Measurements from ENCODE around the gene DLEC1. TPM values are rescaled to one million over a fixed set of nuclear protein-coding genes. Genes with fewer than 3 reads are reported as not detected.

DLEC1 gene
- total and polyA plus RNA-seq, 2 donors (not counting 1 experiment from before 2014, with no cell fraction given) = under 0.01 to 0.02 TPM

- no peaks in the 10 kb centered on the region for H3K4me1 ChIP-seq (ENCODE audit: control insufficient read depth, extremely low read depth, insufficient read depth, low read length)
- H3K36me3 ChIP-seq (ENCODE audit: control insufficient read depth, insufficient read depth, low read length) = no peaks in the 10 kb centered on the region
- no peak overlapping the region for H3K4me3 ChIP-seq (replicated peaks in 1 of 4; ENCODE audit: control extremely low read depth in 1 of 4, insufficient read depth in 1 of 4, low read depth in 3 of 4, low read length in 4 of 4)
- no peaks in the 10 kb centered on the region for H3K79me2 ChIP-seq (ENCODE audit: control insufficient read depth, insufficient read depth, low read length)
- no peak overlapping the region for H3K27ac ChIP-seq (ENCODE audit: insufficient read depth, low read length)
- H3K9ac ChIP-seq (ENCODE audit: insufficient read depth, low read length) = no peak overlapping the region
- DNase-seq (ENCODE audit: low read depth in 2 of 2) = peak in 1 of 2 donors; percentile 2
- TF ChIP-seq CTCF (conservative IDR thresholded peaks at IDR 0.05 in 1 of 2, IDR thresholded peaks at IDR 0.05 in 1 of 2; ENCODE audit: low read depth in 1 of 2, low read length in 2 of 2) = no peak
- TF ChIP-seq EZH2 (IDR thresholded peaks at IDR 0.05; ENCODE audit: low read length, missing control alignments) = no peak
- H3K27me3 ChIP-seq (ENCODE audit: control insufficient read depth, insufficient read depth, low read length) = no peaks in the 10 kb centered on the region
- no peak overlapping the region for H2AFZ ChIP-seq (ENCODE audit: low read length)
- H3K4me2 ChIP-seq (ENCODE audit: extremely low read depth, insufficient read depth, low read length) = no peak overlapping the region
- H3K9me3 ChIP-seq (ENCODE audit: control insufficient read depth, insufficient read depth, low read depth, low read length) = peaks cover 3% of the 10 kb centered on the region
- no peaks in the 10 kb centered on the region for H4K20me1 ChIP-seq (ENCODE audit: control insufficient read depth, extremely low read depth, insufficient read depth, low read length)
Observed at GRCh38 chr3:38083871-38084333, 44.9 kb downstream of the DLEC1 start.

- no peak overlapping the region for H2AFZ ChIP-seq (ENCODE audit: low read length)
- H3K9ac ChIP-seq (ENCODE audit: insufficient read depth, low read length) = no peak overlapping the region
- no peak overlapping the region for H3K27ac ChIP-seq (ENCODE audit: insufficient read depth, low read length)
- no peaks in the 10 kb centered on the region for H3K79me2 ChIP-seq (ENCODE audit: control insufficient read depth, insufficient read depth, low read length)
- no peak for TF ChIP-seq CTCF (conservative IDR thresholded peaks at IDR 0.05 in 1 of 2, IDR thresholded peaks at IDR 0.05 in 1 of 2; ENCODE audit: low read depth in 1 of 2, low read length in 2 of 2)
- TF ChIP-seq EZH2 (IDR thresholded peaks at IDR 0.05; ENCODE audit: low read length, missing control alignments) = no peak
- no peak overlapping the region for H3K4me3 ChIP-seq (replicated peaks in 1 of 4; ENCODE audit: control extremely low read depth in 1 of 4, insufficient read depth in 1 of 4, low read depth in 3 of 4, low read length in 4 of 4)
- no peaks in the 10 kb centered on the region for H3K27me3 ChIP-seq (ENCODE audit: control insufficient read depth, insufficient read depth, low read length)
- no peaks in the 10 kb centered on the region for H3K36me3 ChIP-seq (ENCODE audit: control insufficient read depth, insufficient read depth, low read length)
- peaks cover 3% of the 10 kb centered on the region for H3K9me3 ChIP-seq (ENCODE audit: control insufficient read depth, insufficient read depth, low read depth, low read length)
- peak; percentile 23 to 41 for DNase-seq (ENCODE audit: low read depth in 2 of 2)
- H3K4me2 ChIP-seq (ENCODE audit: extremely low read depth, insufficient read depth, low read length) = no peak overlapping the region
- no peaks in the 10 kb centered on the region for H3K4me1 ChIP-seq (ENCODE audit: control insufficient read depth, extremely low read depth, insufficient read depth, low read length)
- no peaks in the 10 kb centered on the region for H4K20me1 ChIP-seq (ENCODE audit: control insufficient read depth, extremely low read depth, insufficient read depth, low read length)
Observed at GRCh38 chr3:38084334-38085310, 45.6 kb downstream of the DLEC1 start.

GRCh38 chr3:38085311-38085942, 46.4 kb downstream of the DLEC1 start:
- Histone ChIP-seq H3K4me2 (ENCODE audit: extremely low read depth, insufficient read depth, low read length) (no peak overlapping the region), H4K20me1 (ENCODE audit: control insufficient read depth, extremely low read depth, insufficient read depth, low read length) (no peaks in the 10 kb centered on the region), H3K9ac (ENCODE audit: insufficient read depth, low read length) (no peak overlapping the region), H3K36me3 (ENCODE audit: control insufficient read depth, insufficient read depth, low read length) (no peaks in the 10 kb centered on the region), H2AFZ (ENCODE audit: low read length) (no peak overlapping the region), H3K4me3 (replicated peaks in 1 of 4; ENCODE audit: control extremely low read depth in 1 of 4, insufficient read depth in 1 of 4, low read depth in 3 of 4, low read length in 4 of 4) (no peak overlapping the region), H3K9me3 (ENCODE audit: control insufficient read depth, insufficient read depth, low read depth, low read length) (peaks cover 3% of the 10 kb centered on the region), H3K27ac (ENCODE audit: insufficient read depth, low read length) (no peak overlapping the region), H3K79me2 (ENCODE audit: control insufficient read depth, insufficient read depth, low read length) (no peaks in the 10 kb centered on the region), H3K4me1 (ENCODE audit: control insufficient read depth, extremely low read depth, insufficient read depth, low read length) (no peaks in the 10 kb centered on the region), H3K27me3 (ENCODE audit: control insufficient read depth, insufficient read depth, low read length) (no peaks in the 10 kb centered on the region)
- no peak for DNase-seq (ENCODE audit: low read depth in 2 of 2)
- no peak for TF ChIP-seq EZH2 (IDR thresholded peaks at IDR 0.05; ENCODE audit: low read length, missing control alignments)
- no peak for TF ChIP-seq CTCF (conservative IDR thresholded peaks at IDR 0.05 in 1 of 2, IDR thresholded peaks at IDR 0.05 in 1 of 2; ENCODE audit: low read depth in 1 of 2, low read length in 2 of 2)
